Adrenal gland (tissue), 12 donors: Measurements from ENCODE around the gene ERBB3. TPM values are rescaled to one million over a fixed set of nuclear protein-coding genes. Genes with fewer than 3 reads are reported as not detected.

Source experiments
- DNase-seq, 7 donors: peaks; one replicate each; pipeline ENCODE4 v3.0.0-alpha.2; 2019 to 2020
- H3K27ac ChIP-seq, 5 donors: fragments of 200-600 bp; sonication (generic) in 4 of 5; 1 replicate in 3 of 5; 2 replicates in 2 of 5; pipeline versions ENCODE4 v1.5.1 to v1.8.0; 2016 to 2020; ENCODE audit warnings: mild to moderate bottlenecking in 1 of 5
- H3K27me3 ChIP-seq: fragments of 200-600 bp; 2 replicates; pipeline ENCODE4 v1.8.0; 2021
- H3K36me3 ChIP-seq, 2 donors: fragments of 200-600 bp; replicated peaks in 1 of 2; 1 replicate in 1 of 2; 2 replicates in 1 of 2; pipeline versions ENCODE4 v1.5.1 to v1.8.0; 2018 to 2022
- H3K4me1 ChIP-seq, 2 donors: fragments of 200-600 bp; replicated peaks in 1 of 2; 1 replicate in 1 of 2; 2 replicates in 1 of 2; pipeline versions ENCODE4 v1.5.1 to v1.8.0; 2018 to 2021
- H3K4me3 ChIP-seq, 4 donors: fragments of 200-600 bp; sonication (generic) in 3 of 4; one replicate each; pipeline ENCODE4 v1.5.1; 2016 to 2018
- H3K9me3 ChIP-seq, 3 donors: fragments of 200-600 bp; sonication (generic) in 1 of 3; replicated peaks in 1 of 3; 1 replicate in 2 of 3; 2 replicates in 1 of 3; pipeline versions ENCODE4 v1.5.1 to v1.8.0; 2016 to 2021
- POLR2A ChIP-seq, 2 donors: fragments of 450-650 bp; IDR thresholded peaks; one replicate each; pipeline ENCODE4 v1.6.1; 2017; ENCODE audit warnings: antibody characterized with exemption in 2 of 2, mild to moderate bottlenecking in 2 of 2, moderate library complexity in 1 of 2
- WGBS, 4 donors: extraction: QIAGEN DNeasy Blood & Tissue Kit in 2 of 4; methylation state at CpG; one replicate each; pipeline versions ENCODE4 v1.1.5 to v1.1.7; 2013 to 2017; 5-methylcytosine and 5-hydroxymethylcytosine counted together
- intact Hi-C, 2 donors: fragments of 100-400 bp; cut with DNase I; formaldehyde crosslinking; loops; one replicate each; pipeline versions ENCODE4 v1.14.1 to v1.15.0; 2022 to 2023
- polyA plus RNA-seq, 3 donors: library from polyadenylated mRNA; stranded (reverse); fragments of 200-250 nt in 2 of 3; fragments of 350-450 nt in 1 of 3; fragmentation: Illumina TruSeq in 1 of 3; extraction: RNeasy Lipid Tissue Mini Kit (QIAGEN cat#74804) in 1 of 3; gene quantifications; one replicate each; pipeline ENCODE4 v1.2.3, GENCODE V29; 2013 to 2014
- total RNA-seq, 9 donors: library from RNA; depleted of rRNA in 4 of 9; stranded (reverse); fragments of >200 nt in 4 of 9; fragments of 120-200 nt in 1 of 9; fragmentation: NEBNext Ultra II Directional in 1 of 9; extraction: Animal tissue kit (Norgen Biotek cat#: 25700) in 1 of 9; gene quantifications; one replicate each; pipeline versions ENCODE4 v1.1.0 to v1.2.4, GENCODE V29; 2013 to 2023
- TF ChIP-seq, protein P1 (sequence below), 6 experiments: fragments of 450-650 bp in 4 of 6; fragments of 200-600 bp in 2 of 6; sonication (generic) in 1 of 6; IDR thresholded peaks; 1 replicate in 5 of 6; 2 replicates in 1 of 6; pipeline versions ENCODE4 v1.5.1 to v1.8.0; 2016 to 2021; ENCODE audit warnings: antibody characterized with exemption in 6 of 6, mild to moderate bottlenecking in 2 of 6, moderate library complexity in 1 of 6
- donor health status: healthy with polysubstance abuse.
- donor health status: Bipolar disorder and iron deficiency.
- donor health status: DM: yes; HTN: yes; CAD: no.
- donor health status: DM: no; HTN: no; CAD: no.
- donor health status: DM: no; HTN: no; CAD: no.
- donor health status: DM: yes; HTN: yes; CAD: no.

Gene ERBB3
- total and polyA plus RNA-seq, 12 donors, result 1.3 to 25.7 (median 1.9) TPM

- Histone ChIP-seq H3K4me3 (no peak overlapping the region), H3K27ac (no peak overlapping the region), H3K9me3 (no peaks in the 10 kb centered on the region), H3K36me3 (no peaks in the 10 kb centered on the region), H3K4me1 (peaks cover 4 to 5% of the 10 kb centered on the region in 2 donors), H3K27me3 (no peaks in the 10 kb centered on the region)
- intact Hi-C loops, result no loop called here
- peak in 5 of 7 donors; percentile 42 to 62 (median 55) for DNase-seq
- 78 to 82% (median 79%) methylated on average over 14 to 15 of the region's 15 CpGs for WGBS, 4 donors
- TF ChIP-seq, protein P1, sequence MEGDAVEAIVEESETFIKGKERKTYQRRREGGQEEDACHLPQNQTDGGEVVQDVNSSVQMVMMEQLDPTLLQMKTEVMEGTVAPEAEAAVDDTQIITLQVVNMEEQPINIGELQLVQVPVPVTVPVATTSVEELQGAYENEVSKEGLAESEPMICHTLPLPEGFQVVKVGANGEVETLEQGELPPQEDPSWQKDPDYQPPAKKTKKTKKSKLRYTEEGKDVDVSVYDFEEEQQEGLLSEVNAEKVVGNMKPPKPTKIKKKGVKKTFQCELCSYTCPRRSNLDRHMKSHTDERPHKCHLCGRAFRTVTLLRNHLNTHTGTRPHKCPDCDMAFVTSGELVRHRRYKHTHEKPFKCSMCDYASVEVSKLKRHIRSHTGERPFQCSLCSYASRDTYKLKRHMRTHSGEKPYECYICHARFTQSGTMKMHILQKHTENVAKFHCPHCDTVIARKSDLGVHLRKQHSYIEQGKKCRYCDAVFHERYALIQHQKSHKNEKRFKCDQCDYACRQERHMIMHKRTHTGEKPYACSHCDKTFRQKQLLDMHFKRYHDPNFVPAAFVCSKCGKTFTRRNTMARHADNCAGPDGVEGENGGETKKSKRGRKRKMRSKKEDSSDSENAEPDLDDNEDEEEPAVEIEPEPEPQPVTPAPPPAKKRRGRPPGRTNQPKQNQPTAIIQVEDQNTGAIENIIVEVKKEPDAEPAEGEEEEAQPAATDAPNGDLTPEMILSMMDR (IDR thresholded peaks at IDR 0.05), result peak in 4 of 6 experiments; percentile 28 to 32 (median 30)
- TF ChIP-seq POLR2A (IDR thresholded peaks at IDR 0.05), result no peak
These were observed 5.1 kb downstream of the ERBB3 start for GRCh38 chr12:56084958-56085543.

- Histone ChIP-seq H3K9me3 (no peaks in the 10 kb centered on the region), H3K27ac (no peak overlapping the region), H3K27me3 (no peaks in the 10 kb centered on the region), H3K4me1 (no peaks in the 10 kb centered on the region), H3K36me3 (no peaks in the 10 kb centered on the region), H3K4me3 (no peak overlapping the region)
- WGBS, 4 donors, result 76 to 88% (median 84%) methylated on average over 3 of the region's 3 CpGs
- DNase-seq, result no peak
- TF ChIP-seq POLR2A (IDR thresholded peaks at IDR 0.05), result no peak
- TF ChIP-seq, protein P1 (IDR thresholded peaks at IDR 0.05), result no peak
- intact Hi-C loops, result no loop called here
These were observed 6.1 kb downstream of the ERBB3 start for GRCh38 chr12:56086096-56086495.

GRCh38 chr12:56086608-56087007 is 6.6 kb downstream of the ERBB3 start:
- H3K9me3 ChIP-seq, result no peaks in the 10 kb centered on the region
- H3K27me3 ChIP-seq, result no peaks in the 10 kb centered on the region
- no peak overlapping the region for H3K4me3 ChIP-seq
- H3K36me3 ChIP-seq, result no peaks in the 10 kb centered on the region
- 82 to 90% (median 83%) methylated on average over 6 of the region's 6 CpGs for WGBS, 4 donors
- TF ChIP-seq POLR2A (IDR thresholded peaks at IDR 0.05), result no peak
- TF ChIP-seq, protein P1 (IDR thresholded peaks at IDR 0.05), result no peak
- intact Hi-C loops, result no loop called here
- H3K27ac ChIP-seq, result no peak overlapping the region
- no peaks in the 10 kb centered on the region for H3K4me1 ChIP-seq
- DNase-seq, result no peak

DNA sequence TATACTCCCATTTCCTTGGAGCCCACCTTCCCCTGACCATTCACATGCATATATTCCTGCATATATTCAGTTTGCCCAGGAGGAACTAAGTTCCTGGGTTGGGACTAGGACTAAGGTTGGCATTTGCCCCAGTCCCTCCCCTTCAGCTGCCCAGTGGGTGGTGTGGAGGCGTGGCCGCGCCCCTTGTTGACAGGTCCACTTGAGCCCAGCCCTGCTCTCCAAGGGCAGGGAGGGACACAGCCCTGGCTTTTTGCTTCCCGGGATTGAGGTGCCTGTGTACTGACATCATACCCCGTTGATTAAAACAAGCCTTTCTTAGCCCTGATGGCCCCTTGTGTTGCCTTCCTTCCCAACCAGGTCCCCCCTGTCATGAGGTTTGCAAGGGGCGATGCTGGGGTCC is 7.3 kb downstream of the ERBB3 start:
- H3K27ac ChIP-seq, result no peak overlapping the region
- DNase-seq, result peak; percentile 29 to 85 (median 60)
- intact Hi-C loops, result no loop called here
- 67 to 84% (median 80%) methylated on average over 3 to 6 of the region's 6 CpGs for WGBS, 4 donors
- no peaks in the 10 kb centered on the region for H3K9me3 ChIP-seq
- no peaks in the 10 kb centered on the region for H3K27me3 ChIP-seq
- H3K36me3 ChIP-seq, result no peaks in the 10 kb centered on the region
- H3K4me3 ChIP-seq, result no peak overlapping the region
- TF ChIP-seq, protein P1 (IDR thresholded peaks at IDR 0.05), result no peak
- no peak for TF ChIP-seq POLR2A (IDR thresholded peaks at IDR 0.05)
- H3K4me1 ChIP-seq, result no peaks in the 10 kb centered on the region
